IPS-11a (cell line): Measurements from ENCODE around the gene SULT1A1.
"Not testable (repeated sequence)": the region's sequence is repeated elsewhere in the genome, so short reads cannot be mapped to it uniquely, and the experiment has no call there.

Experiments
- H3K4me3 ChIP-seq: one replicate; pipeline ENCODE4 v1.5.1; 2013; ENCODE audit warnings: low read depth, low read length, control low read depth

Gene SULT1A1

DNA sequence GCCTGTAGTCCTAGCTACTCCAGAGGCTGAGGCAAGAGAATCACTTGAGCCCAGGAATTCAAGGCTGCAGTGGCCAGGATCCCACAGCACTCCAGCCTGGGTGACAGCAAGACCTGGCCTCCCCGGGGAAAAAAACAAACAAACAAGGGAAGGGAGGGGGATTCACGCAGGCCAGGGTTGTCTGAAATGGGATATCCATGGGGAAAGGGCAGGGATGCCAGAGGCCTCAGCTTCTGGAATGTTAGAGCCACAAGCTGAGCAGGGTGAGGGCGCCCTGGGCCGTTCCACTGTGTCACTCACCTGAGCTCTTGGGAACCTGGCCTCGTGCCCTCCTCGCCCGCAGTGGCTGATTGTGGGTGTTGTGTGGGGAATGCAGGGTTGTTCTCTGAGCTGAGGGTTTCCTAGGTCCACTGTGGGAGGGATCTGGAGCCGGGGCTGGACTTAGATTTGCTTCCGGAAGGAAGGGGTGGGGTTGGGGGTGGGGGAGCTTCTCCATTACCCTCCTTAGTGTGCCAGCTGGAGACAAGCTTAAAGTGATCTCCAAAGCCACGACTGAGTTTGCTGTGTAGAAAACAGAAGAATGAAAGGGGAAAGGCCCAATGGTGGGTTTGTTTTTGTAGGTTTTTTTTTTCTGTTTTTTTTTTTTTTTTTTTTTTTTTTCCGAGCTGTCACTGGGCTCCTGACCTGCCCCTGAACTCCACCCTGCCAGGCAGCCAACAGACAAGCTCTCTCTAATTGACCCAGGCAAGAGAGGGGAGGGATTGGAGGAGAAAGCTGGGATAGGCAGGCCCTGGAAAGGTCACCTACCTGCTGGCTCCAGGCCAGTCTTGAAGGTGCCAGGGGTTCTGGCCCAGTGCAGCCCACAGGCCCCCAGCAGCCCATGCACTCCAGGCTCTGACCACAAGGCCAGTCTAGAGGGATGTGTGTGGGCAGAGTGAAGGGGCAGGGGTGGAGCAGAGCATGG is at the start of gene SULT1A1:
Gene SULT1A1, minus strand, starts transcription at position 414 of the 964 bp plus-strand sequence. CDS start 1,189 bp downstream, outside the sequence.
- H3K4me3 ChIP-seq = no peak within 1 kb of the TSS

DNA sequence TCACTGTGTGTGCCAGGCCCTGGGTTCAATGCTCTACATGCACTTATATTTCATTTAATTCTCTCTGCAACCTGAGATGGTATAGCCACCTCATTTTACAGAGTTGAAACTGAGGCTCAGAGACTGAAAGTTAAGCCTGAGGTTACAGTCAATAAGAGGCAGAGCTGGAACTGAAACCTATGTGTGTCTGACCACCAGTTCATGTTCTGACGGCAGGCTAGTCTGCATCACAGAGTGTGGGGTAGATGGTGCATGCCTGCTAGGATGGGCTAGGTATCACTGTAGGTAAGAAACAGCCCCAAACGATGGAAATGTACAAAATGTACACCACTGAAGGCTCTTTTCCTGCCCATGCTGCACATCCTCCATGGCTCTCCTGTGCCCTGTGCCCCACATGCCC is 30.1 kb upstream of the SULT1A1 start:
- H3K4me3 ChIP-seq = not testable (repeated sequence)

DNA sequence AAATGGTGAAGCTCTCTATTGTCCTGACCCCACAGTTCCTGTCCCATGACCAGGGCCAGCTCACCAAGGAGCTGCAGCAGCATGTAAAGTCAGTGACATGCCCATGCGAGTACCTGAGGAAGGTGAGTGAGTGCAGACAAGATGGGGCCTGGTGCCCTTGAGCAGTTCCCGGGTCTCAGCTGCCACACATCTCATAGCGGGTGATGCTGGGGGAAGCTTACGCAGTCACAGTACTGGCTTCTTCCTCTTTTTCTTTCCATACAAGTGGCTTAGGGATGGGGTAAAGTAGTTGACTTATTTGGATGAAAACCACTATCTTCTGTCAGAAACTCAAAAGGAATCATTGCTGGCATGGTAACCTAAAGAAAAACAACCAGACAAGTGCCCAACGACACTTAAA is 28.5 kb upstream of the SULT1A1 start:
- H3K4me3 ChIP-seq = not testable (repeated sequence)

DNA sequence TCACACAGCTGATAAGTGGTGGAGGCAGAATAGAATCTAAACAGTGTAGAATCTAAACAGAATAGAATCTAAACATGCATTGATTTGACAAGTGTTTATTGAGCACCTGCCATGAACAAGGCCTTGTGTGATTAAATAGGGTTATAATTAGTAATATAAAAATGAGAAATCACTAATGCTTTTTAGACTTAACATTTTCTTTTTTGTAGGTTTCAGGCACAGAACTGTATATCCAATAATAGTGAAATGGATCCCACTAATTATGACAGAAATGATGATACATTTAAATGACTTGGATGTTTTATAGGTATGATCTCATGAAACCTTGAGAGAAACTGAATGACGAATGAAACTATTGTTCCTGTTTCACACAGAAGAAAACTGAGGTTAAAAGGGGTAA is 27.9 kb upstream of the SULT1A1 start, which contains the start of gene NPIPB8:
Gene NPIPB8, plus strand, starts transcription at position 301 of the 400 bp plus-strand sequence. CDS start 296 bp downstream, outside the sequence.
- not testable (repeated sequence) for H3K4me3 ChIP-seq

DNA sequence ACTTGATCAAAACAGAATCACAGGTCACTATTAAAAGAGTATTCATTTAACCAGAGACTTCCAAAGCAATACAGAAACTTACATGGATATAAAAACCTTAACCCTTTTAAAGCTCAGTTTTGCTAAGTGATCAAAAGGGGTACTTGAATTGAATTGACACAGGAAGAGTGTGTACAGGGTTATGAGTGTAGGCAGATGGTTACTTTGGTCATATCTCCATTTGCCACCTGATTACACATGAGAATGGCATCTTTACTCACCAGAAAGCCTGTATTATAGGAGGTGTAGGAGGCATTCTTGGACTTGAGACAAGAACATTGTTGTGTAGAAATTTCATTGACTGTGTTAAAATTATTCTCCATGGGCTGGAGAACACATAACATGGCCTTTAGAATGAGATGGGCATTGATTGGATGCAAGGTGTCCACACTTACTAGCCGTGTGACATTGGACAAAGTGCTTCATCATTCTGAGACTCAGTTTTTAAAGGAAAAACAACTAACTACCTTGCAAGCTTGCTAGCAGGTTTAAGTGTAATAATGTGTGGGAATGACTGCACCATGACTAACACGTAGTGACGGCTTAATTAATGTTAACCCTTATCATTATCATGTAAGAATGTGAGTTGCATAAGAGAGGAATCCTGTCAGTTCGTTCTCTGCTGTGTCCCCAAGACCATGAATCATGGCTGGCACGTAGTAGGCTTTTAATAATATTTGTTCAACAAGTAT is 26.4 kb upstream of the SULT1A1 start:
- not testable (repeated sequence) for H3K4me3 ChIP-seq

DNA sequence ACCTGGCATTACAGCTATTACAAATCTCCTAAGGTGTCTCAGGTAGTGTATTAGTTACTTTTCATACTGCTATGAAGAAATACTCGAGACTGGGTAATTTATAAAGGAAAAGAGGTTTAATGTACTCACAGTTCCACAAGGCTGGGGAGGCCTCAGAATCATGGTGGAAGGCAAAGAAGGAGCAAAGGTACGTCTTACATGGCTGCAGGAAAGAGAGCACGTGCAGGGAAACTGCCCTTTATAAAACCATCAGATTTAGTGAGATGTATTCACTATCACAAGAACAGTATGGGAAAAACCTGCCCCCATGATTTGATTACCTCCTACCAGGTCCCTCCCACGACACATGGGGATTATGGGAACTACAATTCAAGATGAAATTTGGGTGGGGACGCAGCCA is 21.1 kb upstream of the SULT1A1 start:
- not testable (repeated sequence) for H3K4me3 ChIP-seq

DNA sequence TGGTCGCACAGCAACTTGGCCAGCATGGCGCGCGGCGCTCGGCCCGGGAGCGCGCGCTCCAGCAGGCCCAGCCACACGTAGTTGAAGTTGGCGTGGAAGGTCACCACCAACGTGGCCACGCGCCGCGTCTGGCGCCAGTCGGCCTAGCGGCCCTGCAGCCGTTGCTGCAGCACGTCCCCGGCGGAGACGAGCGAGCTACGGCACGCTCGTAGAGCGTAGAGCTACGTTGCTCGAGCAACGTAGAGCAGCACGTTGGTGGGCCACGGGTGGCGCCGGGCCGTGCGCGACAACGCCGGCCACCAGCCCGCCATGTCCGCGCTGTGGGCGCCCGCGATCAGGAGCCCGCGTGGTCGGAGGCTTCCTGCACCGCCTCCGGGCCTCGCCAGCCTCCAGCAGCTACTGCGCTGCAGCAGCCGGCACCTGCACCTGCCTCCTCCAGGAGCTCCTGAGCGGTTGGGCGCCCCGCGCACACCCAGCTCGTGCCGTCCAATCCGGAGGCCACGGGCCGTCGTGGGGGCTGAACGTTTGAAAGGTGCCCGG is 13.4 kb upstream of the SULT1A1 start:
- no peak overlapping the region for H3K4me3 ChIP-seq

DNA sequence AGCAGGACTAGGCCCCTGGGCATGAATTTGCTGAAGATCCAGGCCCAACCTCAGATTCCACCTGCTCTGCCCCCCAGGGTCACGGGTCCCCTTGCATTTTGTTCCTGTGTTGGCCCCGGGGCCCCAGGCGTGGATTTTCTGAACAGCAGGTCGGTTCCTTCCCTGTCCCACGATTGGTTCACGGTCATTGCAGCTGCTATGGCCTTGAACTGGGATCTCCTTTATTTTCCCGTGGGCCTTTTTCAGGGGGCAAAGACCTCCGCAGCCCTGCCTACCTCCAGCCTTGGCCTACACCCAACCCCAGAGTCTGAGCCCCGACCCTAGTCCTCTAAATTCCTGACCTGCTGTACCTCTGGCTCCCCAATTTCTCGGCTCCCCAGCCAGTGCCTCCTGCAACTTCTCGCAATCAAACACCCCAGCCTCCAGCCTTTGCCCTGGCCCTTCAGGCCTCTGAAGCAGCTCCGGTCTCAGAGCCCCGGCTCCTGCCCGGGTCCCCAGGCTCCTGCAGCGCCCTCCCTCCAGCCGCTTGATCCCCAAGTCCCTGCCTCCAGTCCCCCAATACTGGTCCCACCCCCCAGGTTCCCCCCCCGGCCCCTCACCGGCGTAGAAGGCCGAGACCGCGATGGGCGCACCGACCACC is 12.8 kb upstream of the SULT1A1 start:
- not testable (repeated sequence) for H3K4me3 ChIP-seq

DNA sequence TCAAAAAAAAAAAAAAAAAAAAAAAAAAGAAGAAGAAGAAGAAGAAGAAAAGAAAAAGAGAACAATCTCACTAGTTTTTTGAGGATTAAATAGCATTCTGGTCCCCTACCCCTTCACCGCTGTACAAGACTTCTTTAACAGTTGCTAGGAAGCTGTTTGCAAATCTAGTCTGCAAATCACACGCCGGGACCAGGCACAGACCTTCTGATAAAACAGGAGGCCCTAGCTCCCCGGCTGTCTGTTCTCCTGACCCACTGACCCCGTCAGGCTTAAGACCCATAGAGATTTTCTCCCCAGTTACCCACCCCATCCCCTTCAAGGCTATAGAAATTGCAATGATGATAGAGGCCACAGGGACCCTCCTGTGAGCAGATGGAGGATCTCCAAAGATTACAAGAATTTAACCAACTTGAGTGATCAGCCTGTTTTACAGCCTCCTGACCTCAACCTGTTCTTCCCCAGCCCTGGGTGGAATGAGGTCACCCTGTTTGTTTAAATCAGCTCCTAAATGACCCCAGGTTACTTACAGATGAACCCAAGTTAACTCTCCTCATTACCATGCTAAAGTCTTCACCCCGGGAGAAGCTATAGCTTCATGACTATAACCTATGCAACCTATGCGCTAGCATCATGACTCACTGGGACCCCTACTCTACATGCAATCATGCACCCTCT is 11.8 kb upstream of the SULT1A1 start:
- H3K4me3 ChIP-seq = no peak overlapping the region

DNA sequence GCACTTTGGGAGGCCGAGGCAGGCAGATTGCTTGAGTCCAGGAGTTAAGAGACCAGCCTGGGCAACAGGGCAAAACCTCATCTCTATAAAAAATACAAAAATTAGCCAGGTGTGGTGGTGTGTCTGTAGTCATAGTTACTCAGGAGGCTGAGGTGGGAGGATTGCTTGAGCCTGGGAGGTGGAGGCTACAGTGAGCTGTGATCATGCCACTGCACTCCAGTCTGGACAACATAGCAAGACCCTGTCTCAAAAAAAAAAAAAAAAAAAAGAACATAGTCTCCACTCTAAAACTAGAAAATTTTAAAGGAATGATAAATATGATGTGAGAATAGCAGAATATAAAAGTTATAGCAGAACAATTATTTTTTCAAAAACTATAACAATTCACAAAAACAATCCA is 10.5 kb upstream of the SULT1A1 start:
- H3K4me3 ChIP-seq = not testable (repeated sequence)

DNA sequence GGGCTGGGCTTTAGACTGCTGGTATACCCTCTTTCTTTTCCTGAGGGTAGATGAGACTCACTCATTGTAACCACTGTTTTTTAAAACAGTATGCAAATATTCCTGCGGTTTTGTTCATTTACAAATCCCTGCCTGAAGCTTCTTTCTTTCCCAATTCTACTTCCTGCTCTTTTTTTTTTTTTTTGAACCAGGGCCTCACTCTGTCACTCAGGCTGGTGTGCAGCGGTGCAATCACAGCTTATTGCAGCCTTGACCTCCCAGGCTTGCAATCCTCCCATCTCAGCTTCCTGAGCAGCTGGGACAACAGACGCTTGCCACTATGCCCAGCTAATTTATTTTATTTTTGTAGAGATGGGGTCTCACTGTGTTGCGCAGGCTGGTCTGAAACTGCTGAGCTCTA is 8.0 kb upstream of the SULT1A1 start:
- H3K4me3 ChIP-seq = no peak overlapping the region

DNA sequence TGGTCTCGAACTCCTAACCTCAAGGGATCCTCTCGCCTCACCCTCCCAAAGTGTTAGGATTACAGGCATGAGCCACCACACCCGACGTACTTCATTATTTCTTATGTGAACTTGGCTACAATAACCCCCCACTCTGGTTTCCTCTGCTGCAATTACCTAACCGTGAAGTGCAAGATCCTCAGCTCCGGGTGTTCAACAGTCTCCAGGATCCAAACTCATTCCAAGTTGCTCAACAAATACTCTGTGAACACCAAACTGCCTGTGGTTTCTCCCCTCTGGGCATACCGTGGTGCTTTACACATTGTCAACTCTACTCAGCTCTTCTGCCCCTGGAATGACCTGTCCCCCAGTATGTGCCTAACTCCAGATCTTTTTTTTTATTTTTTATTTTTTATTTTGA is 6.8 kb upstream of the SULT1A1 start:
- no peak overlapping the region for H3K4me3 ChIP-seq

DNA sequence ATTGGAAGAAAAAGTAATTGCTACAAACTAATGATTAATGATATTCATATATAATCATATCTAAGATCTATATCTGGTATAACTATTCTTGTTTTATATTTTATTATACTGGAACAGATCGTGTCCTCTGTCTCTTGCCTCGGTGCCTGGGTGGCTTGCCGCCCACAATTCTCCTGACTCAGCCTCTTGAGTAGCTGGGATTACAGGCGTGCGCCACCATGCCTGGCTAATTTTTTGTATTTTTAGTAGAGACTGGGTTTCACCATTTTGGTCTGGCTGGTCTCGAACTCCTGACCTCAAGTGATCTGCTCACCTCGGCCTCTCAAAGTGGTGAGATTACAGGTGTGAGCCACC is 6.4 kb upstream of the SULT1A1 start:
- H3K4me3 ChIP-seq = not testable (repeated sequence)

DNA sequence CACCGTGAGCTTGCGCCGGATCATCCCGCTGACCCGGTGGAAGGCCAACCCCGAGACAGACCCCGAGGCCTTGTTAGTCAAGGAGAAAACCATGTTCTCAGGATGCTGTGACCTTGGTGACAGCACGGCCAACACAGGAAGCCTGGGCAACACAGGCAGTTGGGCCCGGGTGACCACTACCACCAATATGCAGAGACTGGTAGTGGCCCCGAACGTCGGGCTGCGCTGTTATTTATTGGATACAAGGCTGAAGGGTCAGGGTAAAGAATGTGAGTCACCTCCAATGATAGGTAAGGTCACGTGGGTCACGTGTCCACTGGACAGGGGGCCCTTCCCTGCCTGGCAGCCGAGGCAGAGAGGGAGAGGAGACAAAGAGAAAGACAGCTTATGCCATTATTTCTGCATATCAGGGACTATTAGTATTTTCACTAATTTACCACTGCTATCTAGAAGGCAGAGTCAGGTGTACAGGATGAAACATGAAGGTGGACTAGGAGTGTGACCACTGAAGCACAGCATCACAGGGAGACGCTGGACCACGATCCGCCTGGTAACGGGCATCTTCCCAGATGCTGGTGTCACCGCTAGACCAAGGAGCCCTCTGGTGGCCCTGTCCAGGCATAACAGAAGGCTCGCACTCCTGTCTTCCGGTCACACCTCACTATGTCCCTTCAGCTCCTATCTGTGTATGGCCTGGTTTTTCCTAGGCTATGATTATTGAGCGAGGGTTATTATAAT is 5.8 kb upstream of the SULT1A1 start:
- not testable (repeated sequence) for H3K4me3 ChIP-seq

DNA sequence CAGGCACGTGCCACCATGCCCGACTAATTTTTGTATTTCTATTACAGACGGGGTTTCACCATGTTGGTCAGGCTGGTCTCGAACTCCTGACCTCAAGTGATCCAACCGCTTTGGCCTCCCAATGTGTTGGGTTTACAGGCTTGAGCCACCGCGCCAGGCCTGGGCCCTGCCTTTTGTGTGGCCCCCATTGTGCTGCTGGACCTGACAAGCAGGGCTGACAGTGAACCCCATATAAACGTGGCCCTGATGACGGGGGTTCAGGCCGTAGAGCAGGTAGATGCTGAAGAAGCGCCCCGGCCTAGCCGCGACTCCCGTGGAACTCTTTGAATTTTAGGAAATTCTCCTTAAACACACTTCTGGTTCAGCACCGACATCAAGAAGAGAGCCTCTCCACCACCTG is 4.7 kb upstream of the SULT1A1 start:
- not testable (repeated sequence) for H3K4me3 ChIP-seq

DNA sequence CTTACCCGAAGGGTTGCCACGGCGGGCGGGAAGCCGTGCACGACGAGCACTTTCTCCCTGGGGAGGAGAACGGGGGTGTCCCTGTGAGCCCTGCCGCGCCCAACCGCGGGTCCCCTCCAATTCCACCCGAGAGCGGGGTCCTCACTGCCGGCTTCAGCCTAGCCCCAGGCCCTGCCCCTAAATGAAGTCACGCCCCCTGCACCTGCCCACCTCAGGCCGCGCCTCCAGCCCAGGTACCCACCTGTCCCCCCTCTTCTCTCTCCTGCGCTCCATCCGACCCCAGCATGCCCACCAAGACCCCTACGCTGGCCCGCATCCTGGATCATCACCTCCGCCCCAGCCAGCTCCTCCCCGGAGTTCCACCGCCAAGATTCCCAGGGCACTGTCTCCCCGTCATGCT is 4.1 kb upstream of the SULT1A1 start:
- not testable (repeated sequence) for H3K4me3 ChIP-seq

DNA sequence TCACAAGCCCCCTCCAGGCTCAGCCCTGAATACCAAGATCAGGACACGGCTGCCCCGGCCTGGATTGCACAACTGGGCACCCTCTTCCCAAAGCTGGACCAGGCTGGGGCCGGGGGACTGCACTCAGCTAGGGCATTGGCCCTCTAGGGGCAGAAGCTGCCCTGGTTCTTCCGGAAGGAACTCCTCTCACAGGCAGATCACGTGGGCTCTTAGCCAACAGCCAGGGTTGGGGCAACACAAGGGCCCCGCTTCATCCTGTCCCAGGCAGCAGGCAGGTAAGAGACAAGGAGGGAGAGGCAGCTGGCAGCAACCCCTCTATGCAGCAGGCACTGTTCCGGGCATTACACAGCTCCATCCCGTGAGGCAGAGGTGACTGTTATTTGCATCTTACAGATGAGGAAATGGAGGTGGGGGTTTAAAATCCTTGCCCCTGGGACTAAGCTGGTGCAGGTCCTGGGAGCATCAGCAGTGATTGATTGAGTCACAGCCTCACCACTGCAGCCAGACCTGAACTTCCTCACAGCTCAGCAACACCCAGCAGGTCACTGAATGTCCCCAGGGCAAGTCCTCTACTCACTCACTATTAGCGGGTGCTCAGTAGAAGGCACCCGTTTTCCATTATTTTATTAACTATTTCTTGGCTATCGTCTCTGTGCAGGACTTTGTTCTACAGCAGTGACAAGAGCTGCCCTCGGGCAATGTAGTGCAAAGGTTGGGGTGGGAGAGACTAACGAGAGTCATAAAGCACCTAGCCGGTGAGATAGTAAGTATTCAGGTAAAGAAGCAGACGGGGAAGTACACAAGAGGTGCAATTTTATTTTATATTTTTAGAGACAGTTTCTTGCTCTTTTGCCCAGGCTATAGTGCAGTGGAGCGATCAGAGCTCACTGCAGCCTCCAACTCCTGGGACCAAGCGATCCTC is 2.8 kb upstream of the SULT1A1 start:
- not testable (repeated sequence) for H3K4me3 ChIP-seq

DNA sequence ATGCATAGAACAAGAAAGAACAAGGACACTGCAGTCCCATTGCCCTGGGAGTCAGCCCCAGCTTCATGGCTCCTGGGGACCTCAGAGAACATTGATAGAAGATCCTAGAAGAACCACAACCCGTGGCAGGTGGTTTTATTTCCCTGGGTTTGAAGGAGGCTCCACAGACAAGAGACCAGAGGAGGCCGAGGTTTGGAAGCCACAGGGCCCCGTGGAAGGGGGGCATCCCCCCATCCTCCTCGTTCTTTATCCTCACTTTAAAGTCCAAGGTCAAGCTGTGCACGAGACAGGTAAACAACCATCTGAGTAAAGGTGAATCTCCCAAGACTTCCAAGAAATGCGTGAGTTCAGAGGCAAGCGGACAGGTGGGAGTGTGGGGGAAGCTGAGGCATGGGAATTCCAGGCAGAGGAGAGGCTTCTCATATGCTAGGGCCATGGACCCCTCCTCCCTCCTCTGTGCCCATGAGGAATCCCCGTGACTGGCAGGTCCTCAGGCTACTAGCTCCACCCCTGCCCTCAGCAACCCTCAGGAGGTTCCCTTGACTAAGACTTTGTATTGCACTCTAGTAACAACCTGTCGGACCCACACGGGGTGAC is 849 bp upstream of the SULT1A1 start:
- no peak overlapping the region for H3K4me3 ChIP-seq
